PC-3 (cell line): ENCODE measurements around the gene VPS35L.

Source experiments
- CTCF ChIP-seq: fragments of 300-600 bp; sonication (generic); conservative IDR thresholded peaks from 2 replicates; pipeline ENCODE4 v1.5.1; 2017; ENCODE audit warnings: antibody characterized with exemption, low read depth, mild to moderate bottlenecking, low read length
- EZH2 ChIP-seq: fragments of 300-600 bp; sonication (generic); IDR thresholded peaks from one replicate; pipeline ENCODE4 v1.6.1; 2017; ENCODE audit warnings: antibody characterized with exemption, mild to moderate bottlenecking, low read length; ENCODE audit not compliant: unreplicated experiment
- EZH2phosphoT487 ChIP-seq: fragments of 300-600 bp; sonication (generic); IDR thresholded peaks from 2 replicates; pipeline ENCODE4 v1.6.1; 2018; ENCODE audit warnings: mild to moderate bottlenecking, antibody characterized with exemption, low read length, borderline replicate concordance

- no peak for TF ChIP-seq CTCF
- TF ChIP-seq EZH2phosphoT487, result no peak
- TF ChIP-seq EZH2, result no peak
These were observed 142.3 kb downstream of the VPS35L start for GRCh38 chr16:19697756-19698318.
